GM12878 (cell line): ENCODE results near the gene DSEL. TPM values are rescaled to one million over a fixed set of nuclear protein-coding genes. Genes with fewer than 3 reads are reported as not detected.

Experiments
- ATAC-seq: fragments of 200-7000 bp; cut with Tn5 transposase; 3 replicates; pipeline ENCODE4 v1.9.1; 2020; ENCODE audit warnings: mild to moderate bottlenecking, moderate library complexity
- BruUV-seq: library from RNA; stranded (reverse); fragments of 400-500 nt; replicated peaks from 2 replicates; lab custom pipeline; 2021; lab: Mats Ljungman, UMichigan
- CTCF ChIA-PET: fragments of 300-600 bp; sonication (Branson Sonifier 250); formaldehyde crosslinking; extraction: SDS; loops from one replicate; lab custom pipeline; 2021; ENCODE audit warnings: inconsistent platforms; lab: Yijun Ruan, JAX
- POLR2A ChIA-PET: fragments of 350-600 bp; formaldehyde crosslinking; extraction: SDS; loops from one replicate; lab custom pipeline; 2021; ENCODE audit warnings: inconsistent platforms; lab: Charles Lee
- RAD21 ChIA-PET: fragments of 300-600 bp; sonication (Branson Sonifier 250); formaldehyde crosslinking; loops from one replicate; lab custom pipeline; 2023; ENCODE audit warnings: antibody characterized with exemption; ENCODE audit not compliant: unreplicated experiment; lab: Charles Lee
- SMC1A ChIA-PET: fragments of 300-600 bp; sonication (Branson Sonifier 250); formaldehyde crosslinking; loops from one replicate; lab custom pipeline; 2023; ENCODE audit not compliant: unreplicated experiment, uncharacterized antibody; lab: Charles Lee
- DNase-seq: peaks from one replicate; pipeline ENCODE4 v3.0.0-alpha.2; 2011; ENCODE audit warnings: low read depth, low spot score
- FAIRE-seq: peaks from 3 replicates; lab custom pipeline; 2011; peaks lifted over from hg19 to GRCh38; lab: Jason Lieb, UNC
- H2AFZ ChIP-seq: 2 replicates; pipeline ENCODE4 v1.6.0; 2011; ENCODE audit warnings: low read depth, low read length, control low read depth; ENCODE audit not compliant: control insufficient read depth
- H3K27ac ChIP-seq: 2 replicates; pipeline ENCODE4 v1.5.1; 2011; ENCODE audit warnings: control low read depth; ENCODE audit not compliant: control insufficient read depth, insufficient read depth
- H3K27me3 ChIP-seq, 2 experiments: replicated peaks in 1 of 2; 2 replicates each; pipeline versions ENCODE4 v1.6.0 to v1.6.1; 2011; ENCODE audit warnings: low read length in 1 of 2; ENCODE audit not compliant: control insufficient read depth in 2 of 2, insufficient read depth in 2 of 2
- H3K36me3 ChIP-seq, 2 experiments: 2 replicates each; pipeline ENCODE4 v1.5.1; 2011; ENCODE audit warnings: low read length in 1 of 2; ENCODE audit not compliant: control insufficient read depth in 2 of 2, insufficient read depth in 2 of 2
- H3K4me1 ChIP-seq: 2 replicates; pipeline ENCODE4 v1.6.1; 2011; ENCODE audit warnings: mild to moderate bottlenecking, low read length, moderate library complexity, mixed read lengths; ENCODE audit not compliant: control insufficient read depth, insufficient read depth
- H3K4me2 ChIP-seq: 2 replicates; pipeline ENCODE4 v1.6.0; 2011; ENCODE audit warnings: control low read depth; ENCODE audit not compliant: control insufficient read depth, insufficient read depth
- H3K4me3 ChIP-seq: fragments of 200-600 bp; sonication (generic); 2 replicates; pipeline ENCODE4 v1.5.1; 2016
- H3K79me2 ChIP-seq: 2 replicates; pipeline ENCODE4 v1.6.0; 2011; ENCODE audit warnings: low read length; ENCODE audit not compliant: control insufficient read depth, insufficient read depth
- H3K9ac ChIP-seq: 2 replicates; pipeline ENCODE4 v1.8.0; 2011; ENCODE audit warnings: low read length, control low read depth, mixed read lengths; ENCODE audit not compliant: control insufficient read depth, insufficient read depth
- H3K9me3 ChIP-seq: replicated peaks from 3 replicates; pipeline ENCODE4 v1.5.1; 2011; ENCODE audit warnings: mild to moderate bottlenecking, low read length; ENCODE audit not compliant: control insufficient read depth, insufficient read depth
- H4K20me1 ChIP-seq: 2 replicates; pipeline ENCODE4 v1.6.0; 2011; ENCODE audit not compliant: control insufficient read depth, insufficient read depth
- CBFB ChIP-seq: IDR thresholded peaks from 2 replicates; pipeline ENCODE4 v1.6.1; 2016; ENCODE audit warnings: antibody characterized with exemption, low read depth
- ETV6 ChIP-seq, 2 experiments: fragments of 450-650 bp in 1 of 2; IDR thresholded peaks in 1 of 2; conservative IDR thresholded peaks in 1 of 2; 2 replicates each; pipeline ENCODE4 v1.6.1; 2014; ENCODE audit warnings: antibody characterized with exemption in 1 of 2, borderline replicate concordance in 1 of 2, low read depth in 1 of 2, mild to moderate bottlenecking in 1 of 2, moderate library complexity in 1 of 2
- IRF4 ChIP-seq: IDR thresholded peaks from 2 replicates; pipeline ENCODE4 v1.6.1; 2011; ENCODE audit warnings: low read depth, low read length
- KDM1A ChIP-seq: fragments of 200-600 bp; sonication (generic); IDR thresholded peaks from 2 replicates; pipeline ENCODE4 v1.6.1; 2016; ENCODE audit warnings: borderline replicate concordance
- RFX5 ChIP-seq: IDR thresholded peaks from 2 replicates; pipeline ENCODE4 v1.6.1; 2011; ENCODE audit warnings: low read depth, low read length, improper control_type of control experiment
- SREBF2 ChIP-seq: IDR thresholded peaks from 2 replicates; pipeline ENCODE4 v1.6.1; 2012; ENCODE audit warnings: mild to moderate bottlenecking, low read length
- WGBS: methylation state at CpG from one replicate; pipeline ENCODE4 v1.1.6; 2016; ENCODE audit warnings: low lambda C conversion rate; ENCODE audit not compliant: insufficient replicate concordance, insufficient coverage; ENCODE audit errors: missing lambda C conversion rate; 5-methylcytosine and 5-hydroxymethylcytosine counted together
- in situ Hi-C: fragments of 300-500 bp; cut with MboI; formaldehyde crosslinking; loops from 9 replicates; pipeline ENCODE4 v1.14.3; 2018; ENCODE audit warnings: mixed read lengths
- intact Hi-C: fragments of 100-400 bp; cut with micrococcal nuclease; formaldehyde crosslinking; loops from one replicate; pipeline ENCODE4 v1.14.2; 2022; ENCODE audit not compliant: unreplicated experiment
- polyA plus RNA-seq, 11 experiments: library from polyadenylated mRNA; depleted of rRNA in 4 of 11; unstranded in 6 of 11; stranded (reverse) in 5 of 11; fragments of >200 nt; fragmentation: Nextera tagmentation in 4 of 11; fragmentation: Illumina TruSeq in 1 of 11; extraction: Ambion mirVana in 4 of 11; extraction: Trizol in 1 of 11; gene quantifications; 1 replicate in 1 of 11; 2 replicates in 10 of 11; pipeline versions ENCODE4 v1.2.1 to v1.2.3, GENCODE V29; 2011 to 2016; ENCODE audit warnings: inconsistent platforms in 2 of 11, missing spikeins in 2 of 11, low read depth in 1 of 11
- total RNA-seq, 4 experiments: library from RNA; depleted of rRNA in 3 of 4; stranded (reverse); fragments of >200 nt in 3 of 4; fragmentation: Illumina TruSeq in 1 of 4; extraction: Trizol in 1 of 4; gene quantifications; 2 replicates each; pipeline versions ENCODE4 v1.2.1 to v1.2.3, GENCODE V29; 2013 to 2021
- TF ChIP-seq, protein P1 (sequence below): IDR thresholded peaks from 2 replicates; pipeline ENCODE4 v1.6.1; 2011; ENCODE audit warnings: borderline replicate concordance, low read depth, mild to moderate bottlenecking, moderate library complexity, low read length; ENCODE audit not compliant: insufficient read depth, poor library complexity, severe bottlenecking
- TF ChIP-seq, protein P2 (sequence below): fragments of 450-650 bp; IDR thresholded peaks from 2 replicates; pipeline ENCODE4 v1.6.1; 2016; ENCODE audit warnings: mild to moderate bottlenecking, moderate library complexity, borderline replicate concordance

The DSEL gene
- total and polyA plus RNA-seq, 10 of the 15 experiments (the other 5 are each of a cell fraction or from before 2014, with no cell fraction given): 0.03 TPM; not detected in 9

DNA sequence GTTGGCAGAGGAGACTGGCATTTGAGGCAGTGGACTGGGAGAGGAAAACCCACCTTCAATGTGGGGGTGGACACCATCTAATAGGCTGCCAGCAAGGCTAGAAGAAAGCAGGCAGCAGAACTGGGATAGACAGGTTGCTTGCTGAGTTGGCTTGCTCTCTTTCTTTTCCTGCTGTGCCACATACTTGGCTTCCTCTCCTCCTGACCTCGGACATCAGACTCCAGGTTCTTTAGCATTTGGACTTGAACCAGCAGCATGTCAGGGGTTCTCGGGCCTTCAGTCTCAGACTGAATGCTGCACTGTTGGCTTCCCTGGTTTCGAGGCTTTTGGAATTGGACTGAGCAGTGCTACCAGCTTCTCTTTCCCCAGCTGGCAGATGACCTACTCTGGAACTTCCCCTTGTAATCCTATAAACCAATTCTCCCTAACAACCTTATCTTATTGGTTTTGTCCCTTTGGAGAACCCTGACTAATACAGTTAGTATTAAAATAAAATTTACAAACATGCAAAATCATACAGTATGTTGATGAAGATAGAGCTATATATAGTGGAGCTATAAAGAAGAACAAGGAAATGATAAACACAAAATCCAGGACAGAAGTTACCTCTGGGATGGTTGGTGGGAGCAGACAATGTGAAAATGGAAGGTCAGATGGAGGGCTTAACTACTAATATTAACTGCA lies 15.9 kb downstream of the DSEL start (continued):
- no peak for TF ChIP-seq ETV6 (conservative IDR thresholded peaks at IDR 0.05 in 1 of 2, IDR thresholded peaks at IDR 0.05 in 1 of 2; ENCODE audit: borderline replicate concordance in 1 of 2, low read depth in 1 of 2)
- TF ChIP-seq, protein P1, sequence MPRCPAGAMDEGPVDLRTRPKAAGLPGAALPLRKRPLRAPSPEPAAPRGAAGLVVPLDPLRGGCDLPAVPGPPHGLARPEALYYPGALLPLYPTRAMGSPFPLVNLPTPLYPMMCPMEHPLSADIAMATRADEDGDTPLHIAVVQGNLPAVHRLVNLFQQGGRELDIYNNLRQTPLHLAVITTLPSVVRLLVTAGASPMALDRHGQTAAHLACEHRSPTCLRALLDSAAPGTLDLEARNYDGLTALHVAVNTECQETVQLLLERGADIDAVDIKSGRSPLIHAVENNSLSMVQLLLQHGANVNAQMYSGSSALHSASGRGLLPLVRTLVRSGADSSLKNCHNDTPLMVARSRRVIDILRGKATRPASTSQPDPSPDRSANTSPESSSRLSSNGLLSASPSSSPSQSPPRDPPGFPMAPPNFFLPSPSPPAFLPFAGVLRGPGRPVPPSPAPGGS: no peak
- TF ChIP-seq IRF4: no peak
- no peak for TF ChIP-seq CBFB
- TF ChIP-seq, protein P2, sequence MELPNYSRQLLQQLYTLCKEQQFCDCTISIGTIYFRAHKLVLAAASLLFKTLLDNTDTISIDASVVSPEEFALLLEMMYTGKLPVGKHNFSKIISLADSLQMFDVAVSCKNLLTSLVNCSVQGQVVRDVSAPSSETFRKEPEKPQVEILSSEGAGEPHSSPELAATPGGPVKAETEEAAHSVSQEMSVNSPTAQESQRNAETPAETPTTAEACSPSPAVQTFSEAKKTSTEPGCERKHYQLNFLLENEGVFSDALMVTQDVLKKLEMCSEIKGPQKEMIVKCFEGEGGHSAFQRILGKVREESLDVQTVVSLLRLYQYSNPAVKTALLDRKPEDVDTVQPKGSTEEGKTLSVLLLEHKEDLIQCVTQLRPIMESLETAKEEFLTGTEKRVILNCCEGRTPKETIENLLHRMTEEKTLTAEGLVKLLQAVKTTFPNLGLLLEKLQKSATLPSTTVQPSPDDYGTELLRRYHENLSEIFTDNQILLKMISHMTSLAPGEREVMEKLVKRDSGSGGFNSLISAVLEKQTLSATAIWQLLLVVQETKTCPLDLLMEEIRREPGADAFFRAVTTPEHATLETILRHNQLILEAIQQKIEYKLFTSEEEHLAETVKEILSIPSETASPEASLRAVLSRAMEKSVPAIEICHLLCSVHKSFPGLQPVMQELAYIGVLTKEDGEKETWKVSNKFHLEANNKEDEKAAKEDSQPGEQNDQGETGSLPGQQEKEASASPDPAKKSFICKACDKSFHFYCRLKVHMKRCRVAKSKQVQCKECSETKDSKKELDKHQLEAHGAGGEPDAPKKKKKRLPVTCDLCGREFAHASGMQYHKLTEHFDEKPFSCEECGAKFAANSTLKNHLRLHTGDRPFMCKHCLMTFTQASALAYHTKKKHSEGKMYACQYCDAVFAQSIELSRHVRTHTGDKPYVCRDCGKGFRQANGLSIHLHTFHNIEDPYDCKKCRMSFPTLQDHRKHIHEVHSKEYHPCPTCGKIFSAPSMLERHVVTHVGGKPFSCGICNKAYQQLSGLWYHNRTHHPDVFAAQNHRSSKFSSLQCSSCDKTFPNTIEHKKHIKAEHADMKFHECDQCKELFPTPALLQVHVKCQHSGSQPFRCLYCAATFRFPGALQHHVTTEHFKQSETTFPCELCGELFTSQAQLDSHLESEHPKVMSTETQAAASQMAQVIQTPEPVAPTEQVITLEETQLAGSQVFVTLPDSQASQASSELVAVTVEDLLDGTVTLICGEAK: no peak

DNA sequence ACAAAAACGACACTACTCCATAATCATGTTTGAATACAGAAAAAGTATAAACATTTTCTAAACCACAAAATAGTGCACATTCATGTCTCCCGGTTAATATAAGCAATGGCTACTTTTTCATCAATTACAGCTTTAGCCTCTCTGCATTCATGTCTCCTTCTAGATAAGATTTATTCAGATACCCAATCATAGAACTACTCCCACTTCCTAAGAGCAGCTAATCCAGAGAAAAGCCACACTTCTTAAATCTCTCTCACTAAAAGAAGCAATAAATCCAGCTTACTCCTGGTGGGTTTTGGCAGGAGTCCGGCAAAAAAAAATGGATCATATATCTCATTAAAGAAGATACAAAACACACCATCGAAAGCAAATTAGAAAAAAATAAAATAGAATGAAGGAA lies 20.1 kb downstream of the DSEL start:
- Histone ChIP-seq H3K4me1 (no peaks in the 10 kb centered on the region), H3K79me2 (no peaks in the 10 kb centered on the region), H3K27ac (no peak overlapping the region), H3K27me3 (no peaks in the 10 kb centered on the region), H3K36me3 (no peaks in the 10 kb centered on the region), H3K9me3 (no peaks in the 10 kb centered on the region), H3K4me3 (no peak overlapping the region), H4K20me1 (no peaks in the 10 kb centered on the region), H2AFZ (no peak overlapping the region), H3K9ac (no peak overlapping the region), H3K4me2 (no peak overlapping the region)
- ChIA-PET RAD21 (no interaction called here), POLR2A (no interaction called here), SMC1A (no interaction called here), CTCF (no interaction called here)
- in situ Hi-C loops: no loop called here
- BruUV-seq: no TSS peak
- intact Hi-C loops: no loop called here
- FAIRE-seq (no peak), ATAC-seq (no peak), DNase-seq (no peak)
- 25% methylated on average over 4 of the region's 4 CpGs for WGBS
- TF ChIP-seq SREBF2: no peak
- no peak for TF ChIP-seq KDM1A
- no peak for TF ChIP-seq RFX5
